GM12872 (cell line): ENCODE measurements around the gene COL16A1.

ENCODE experiments used
- CTCF ChIP-seq: IDR thresholded peaks from 3 replicates; pipeline ENCODE4 v1.5.1; 2011; ENCODE audit warnings: low read depth, mild to moderate bottlenecking, low read length, moderate library complexity; ENCODE audit not compliant: insufficient read depth

Gene COL16A1

GRCh38 chr1:31677949-31678348 lies 25.9 kb downstream of the COL16A1 start:
- TF ChIP-seq CTCF: no peak

GRCh38 chr1:31677401-31677800 lies 26.4 kb downstream of the COL16A1 start:
- no peak for TF ChIP-seq CTCF

GRCh38 chr1:31675756-31676155 lies 28.1 kb downstream of the COL16A1 start:
- TF ChIP-seq CTCF: no peak

GRCh38 chr1:31675161-31675560 lies 28.7 kb downstream of the COL16A1 start:
- no peak for TF ChIP-seq CTCF

- TF ChIP-seq CTCF: no peak
Observed at GRCh38 chr1:31674626-31675025, 29.2 kb downstream of the COL16A1 start.

- TF ChIP-seq CTCF: no peak
Observed at GRCh38 chr1:31673433-31673832, 30.4 kb downstream of the COL16A1 start.

- TF ChIP-seq CTCF: no peak
Observed at GRCh38 chr1:31672986-31673385, 30.8 kb downstream of the COL16A1 start.
